MM.1S (cell line): ENCODE measurements around the gene CAMK1G.

Source experiments
- DNase-seq: peaks from one replicate; pipeline ENCODE4 v3.0.0-alpha.2; 2015
- H2AFZ ChIP-seq: fragments of 300-600 bp; sonication (generic); 2 replicates; pipeline ENCODE4 v1.6.0; 2016; ENCODE audit warnings: antibody characterized with exemption, low read length
- H3F3A ChIP-seq: fragments of 300-600 bp; sonication (generic); 2 replicates; pipeline ENCODE4 v1.6.1; 2016; ENCODE audit warnings: mild to moderate bottlenecking, antibody characterized with exemption, low read length, moderate library complexity, mixed read lengths; ENCODE audit not compliant: insufficient read depth
- H3K27ac ChIP-seq: fragments of 300-600 bp; sonication (generic); 2 replicates; pipeline ENCODE4 v1.5.1; 2016; ENCODE audit warnings: mild to moderate bottlenecking, low read length
- H3K27me3 ChIP-seq: fragments of 300-600 bp; sonication (generic); replicated peaks from 2 replicates; pipeline ENCODE4 v1.6.0; 2016; ENCODE audit warnings: low read length; ENCODE audit not compliant: insufficient read depth
- H3K36me3 ChIP-seq: fragments of 300-600 bp; sonication (generic); replicated peaks from 2 replicates; pipeline ENCODE4 v1.6.1; 2016; ENCODE audit warnings: mild to moderate bottlenecking, low read length, mixed read lengths; ENCODE audit not compliant: insufficient read depth
- H3K4me1 ChIP-seq: fragments of 300-600 bp; sonication (generic); 2 replicates; pipeline ENCODE4 v1.6.1; 2016; ENCODE audit warnings: low read length, mixed read lengths
- H3K4me2 ChIP-seq: fragments of 300-600 bp; sonication (generic); 2 replicates; pipeline ENCODE4 v1.6.0; 2016; ENCODE audit warnings: low read depth, low read length
- H3K4me3 ChIP-seq: fragments of 300-600 bp; sonication (generic); 2 replicates; pipeline ENCODE4 v1.5.1; 2016; ENCODE audit warnings: low read length, mixed read lengths
- H3K79me2 ChIP-seq: fragments of 300-600 bp; sonication (generic); 2 replicates; pipeline ENCODE4 v1.6.1; 2016; ENCODE audit warnings: mixed run types, low read length, mixed read lengths
- H3K9ac ChIP-seq: fragments of 300-600 bp; sonication (generic); 2 replicates; pipeline ENCODE4 v1.6.1; 2016; ENCODE audit warnings: low read length, mixed read lengths
- H3K9me2 ChIP-seq: fragments of 300-600 bp; sonication (generic); replicated peaks from 2 replicates; pipeline ENCODE4 v1.6.1; 2016; ENCODE audit warnings: mild to moderate bottlenecking, low read length, mixed read lengths; ENCODE audit not compliant: insufficient read depth
- H3K9me3 ChIP-seq: fragments of 300-600 bp; sonication (generic); replicated peaks from 2 replicates; pipeline ENCODE4 v1.6.1; 2016; ENCODE audit warnings: mild to moderate bottlenecking, low read length, mixed read lengths; ENCODE audit not compliant: insufficient read depth
- H4K20me1 ChIP-seq: fragments of 300-600 bp; sonication (generic); 2 replicates; pipeline ENCODE4 v1.6.1; 2016; ENCODE audit warnings: mild to moderate bottlenecking, low read length, moderate library complexity, mixed read lengths; ENCODE audit not compliant: insufficient read depth
- EZH2 ChIP-seq: fragments of 300-600 bp; sonication (generic); optimal IDR thresholded peaks from 2 replicates; pipeline ENCODE3; 2017; ENCODE audit warnings: low read depth, mild to moderate bottlenecking, antibody characterized with exemption, low read length, mixed read lengths
- EZH2phosphoT487 ChIP-seq: fragments of 300-600 bp; sonication (generic); IDR thresholded peaks from 2 replicates; pipeline ENCODE4 v1.6.1; 2018; ENCODE audit warnings: antibody characterized with exemption, low read length
- TF ChIP-seq, protein P1 (sequence below): fragments of 300-600 bp; sonication (generic); IDR thresholded peaks from 2 replicates; pipeline ENCODE4 v1.5.1; 2016; ENCODE audit warnings: antibody characterized with exemption, low read length, mixed read lengths

Gene CAMK1G

DNA sequence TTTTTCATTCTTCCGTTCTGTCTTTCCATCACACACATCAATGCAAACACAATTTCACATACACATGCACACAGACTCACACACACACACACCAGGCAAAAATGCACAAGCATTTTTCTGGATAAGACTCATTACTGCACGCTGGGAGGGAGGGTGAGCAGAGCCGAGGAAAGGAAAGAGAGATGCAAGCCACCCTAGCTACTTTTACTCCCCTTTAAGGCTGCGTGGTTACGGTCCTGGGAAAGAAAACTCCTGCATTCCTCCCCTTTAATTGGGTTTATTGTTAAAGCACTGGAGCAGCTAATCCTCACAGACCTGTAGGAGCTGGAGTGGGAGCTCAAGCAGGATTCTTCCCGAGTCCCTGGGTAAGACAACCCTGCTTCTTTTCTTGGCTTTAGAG lies at the start of gene CAMK1G:
Gene CAMK1G, plus strand, starts transcription at position 307 of the 400 bp plus-strand sequence. CDS start 11,270 bp downstream, outside the sequence.
- no peaks in the 10 kb centered on the region for H3K4me1 ChIP-seq
- H3K27ac ChIP-seq = no peak within 1 kb of the TSS
- TF ChIP-seq, protein P1, sequence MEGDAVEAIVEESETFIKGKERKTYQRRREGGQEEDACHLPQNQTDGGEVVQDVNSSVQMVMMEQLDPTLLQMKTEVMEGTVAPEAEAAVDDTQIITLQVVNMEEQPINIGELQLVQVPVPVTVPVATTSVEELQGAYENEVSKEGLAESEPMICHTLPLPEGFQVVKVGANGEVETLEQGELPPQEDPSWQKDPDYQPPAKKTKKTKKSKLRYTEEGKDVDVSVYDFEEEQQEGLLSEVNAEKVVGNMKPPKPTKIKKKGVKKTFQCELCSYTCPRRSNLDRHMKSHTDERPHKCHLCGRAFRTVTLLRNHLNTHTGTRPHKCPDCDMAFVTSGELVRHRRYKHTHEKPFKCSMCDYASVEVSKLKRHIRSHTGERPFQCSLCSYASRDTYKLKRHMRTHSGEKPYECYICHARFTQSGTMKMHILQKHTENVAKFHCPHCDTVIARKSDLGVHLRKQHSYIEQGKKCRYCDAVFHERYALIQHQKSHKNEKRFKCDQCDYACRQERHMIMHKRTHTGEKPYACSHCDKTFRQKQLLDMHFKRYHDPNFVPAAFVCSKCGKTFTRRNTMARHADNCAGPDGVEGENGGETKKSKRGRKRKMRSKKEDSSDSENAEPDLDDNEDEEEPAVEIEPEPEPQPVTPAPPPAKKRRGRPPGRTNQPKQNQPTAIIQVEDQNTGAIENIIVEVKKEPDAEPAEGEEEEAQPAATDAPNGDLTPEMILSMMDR = no peak
- TF ChIP-seq EZH2phosphoT487 (no peak), EZH2 (no peak)
- no peak for DNase-seq
- H3F3A ChIP-seq = no peaks in the 10 kb centered on the region
- H3K4me2 ChIP-seq = no peak within 1 kb of the TSS
- H3K36me3 ChIP-seq = no peaks in the 10 kb centered on the region
- H3K27me3 ChIP-seq = no peaks in the 10 kb centered on the region
- H3K79me2 ChIP-seq = no peaks in the 10 kb centered on the region
- H3K9me3 ChIP-seq = no peaks in the 10 kb centered on the region
- H3K9ac ChIP-seq = no peak within 1 kb of the TSS
- no peaks in the 10 kb centered on the region for H4K20me1 ChIP-seq
- no peak within 1 kb of the TSS for H2AFZ ChIP-seq
- no peak within 1 kb of the TSS for H3K4me3 ChIP-seq
- no peaks in the 10 kb centered on the region for H3K9me2 ChIP-seq

DNA sequence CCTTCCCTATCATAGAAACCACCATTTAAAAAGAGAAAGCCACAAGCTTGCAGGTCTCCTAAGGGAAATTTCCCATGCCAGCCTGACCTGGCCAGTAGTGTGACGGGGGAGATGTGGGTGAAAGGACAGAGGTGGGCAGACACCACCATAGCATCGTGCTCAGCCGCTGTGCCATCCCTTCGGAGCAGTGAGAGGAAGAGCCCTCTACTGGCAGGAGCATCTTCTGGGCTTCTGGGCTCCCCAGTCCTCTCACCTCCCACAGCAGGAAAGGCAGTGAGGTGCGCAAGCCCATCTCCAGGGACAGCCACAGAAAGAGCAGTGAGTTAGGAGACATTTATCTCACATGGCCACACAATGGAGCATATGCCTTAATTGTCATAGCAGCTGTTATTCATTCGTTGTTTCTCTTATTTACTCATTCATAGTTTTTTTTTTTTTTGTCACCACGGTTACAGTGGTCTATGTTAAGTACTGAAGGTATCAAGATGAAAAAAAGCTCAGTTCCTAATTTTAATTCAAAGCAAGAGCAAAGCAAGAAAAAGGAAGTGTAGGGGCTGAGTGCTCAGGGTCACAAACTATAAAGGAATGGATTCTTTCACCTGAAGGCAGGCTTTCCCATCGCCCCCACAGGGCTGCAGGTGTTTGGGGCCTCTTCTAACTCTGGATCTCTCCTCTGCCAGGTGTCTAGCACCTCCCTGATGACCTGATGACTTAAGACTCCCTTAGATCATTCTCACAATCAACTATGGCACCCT lies 48.8 kb upstream of the CAMK1G start:
- H3K9me3 ChIP-seq = no peaks in the 10 kb centered on the region
- no peak overlapping the region for H2AFZ ChIP-seq
- H3K4me3 ChIP-seq = no peak overlapping the region
- H3K79me2 ChIP-seq = no peaks in the 10 kb centered on the region
- no peak overlapping the region for H3K4me2 ChIP-seq
- H4K20me1 ChIP-seq = no peaks in the 10 kb centered on the region
- no peaks in the 10 kb centered on the region for H3K27me3 ChIP-seq
- H3K36me3 ChIP-seq = no peaks in the 10 kb centered on the region
- H3F3A ChIP-seq = no peaks in the 10 kb centered on the region
- no peaks in the 10 kb centered on the region for H3K4me1 ChIP-seq
- no peak overlapping the region for H3K9ac ChIP-seq
- DNase-seq = no peak
- H3K27ac ChIP-seq = no peak overlapping the region
- no peaks in the 10 kb centered on the region for H3K9me2 ChIP-seq
- TF ChIP-seq EZH2 = no peak
- TF ChIP-seq EZH2phosphoT487 = no peak
- TF ChIP-seq, protein P1 = no peak

DNA sequence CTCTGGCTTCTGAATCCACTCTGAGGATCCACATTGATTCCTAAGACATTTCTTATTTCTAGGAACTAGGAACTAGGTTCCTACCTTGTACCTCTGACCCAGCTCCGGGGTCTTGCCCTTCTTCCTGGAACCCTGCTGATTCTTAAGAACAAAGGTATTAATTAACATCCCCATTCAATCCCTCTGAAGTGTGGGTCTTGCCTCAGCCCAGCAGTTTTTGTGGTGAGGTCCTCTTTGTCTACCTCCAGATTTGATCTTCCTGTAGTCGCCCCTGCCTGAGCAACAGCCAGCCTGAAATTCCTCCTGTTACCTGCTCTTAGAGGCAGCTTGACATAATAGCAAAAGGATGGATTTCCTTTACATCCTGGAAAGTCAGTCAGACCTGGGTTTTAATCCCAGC lies 46.7 kb upstream of the CAMK1G start:
- Histone ChIP-seq H3K9me2 (no peaks in the 10 kb centered on the region), H4K20me1 (no peaks in the 10 kb centered on the region), H3K9me3 (no peaks in the 10 kb centered on the region), H3K4me1 (no peaks in the 10 kb centered on the region), H2AFZ (no peak overlapping the region), H3K4me2 (no peak overlapping the region), H3K36me3 (no peaks in the 10 kb centered on the region), H3K27ac (no peak overlapping the region), H3F3A (no peaks in the 10 kb centered on the region), H3K79me2 (no peaks in the 10 kb centered on the region), H3K27me3 (no peaks in the 10 kb centered on the region), H3K4me3 (no peak overlapping the region), H3K9ac (no peak overlapping the region)
- TF ChIP-seq EZH2 = no peak
- no peak for TF ChIP-seq EZH2phosphoT487
- TF ChIP-seq, protein P1 = no peak
- DNase-seq = no peak
